GM21423 (cell line): Measurements from ENCODE around the gene CMYA5.
"Not testable (repeated sequence)": the region's sequence is repeated elsewhere in the genome, so short reads cannot be mapped to it uniquely, and the experiment has no call there.

ENCODE experiments used
- ATAC-seq: cut with Tn5 transposase; IDR thresholded peaks from one replicate; pipeline ENCODE4 v1.9.1; 2021; ENCODE audit warnings: mild to moderate bottlenecking, moderate library complexity; ENCODE audit not compliant: unreplicated experiment

CMYA5 gene

GRCh38 chr5:79702606-79703380 lies 13.2 kb downstream of the CMYA5 start:
- ATAC-seq = no peak

GRCh38 chr5:79703381-79703645 lies 13.7 kb downstream of the CMYA5 start:
- no peak for ATAC-seq

GRCh38 chr5:79704553-79704952 lies 14.9 kb downstream of the CMYA5 start:
- ATAC-seq = no peak

- ATAC-seq = no peak
Measured at GRCh38 chr5:79705632-79706031, 16.0 kb downstream of the CMYA5 start.

- ATAC-seq = not testable (repeated sequence)
Measured at GRCh38 chr5:79706317-79706716, 16.7 kb downstream of the CMYA5 start.

- ATAC-seq = no peak
Measured at GRCh38 chr5:79707535-79707934, 17.9 kb downstream of the CMYA5 start.

- ATAC-seq = no peak
Measured at GRCh38 chr5:79712741-79713140, 23.1 kb downstream of the CMYA5 start.

- no peak for ATAC-seq
Measured at GRCh38 chr5:79713727-79714126, 24.1 kb downstream of the CMYA5 start.

- no peak for ATAC-seq
Measured at GRCh38 chr5:79716839-79717238, 27.2 kb downstream of the CMYA5 start.

- ATAC-seq = no peak
Measured at GRCh38 chr5:79720096-79720495, 30.5 kb downstream of the CMYA5 start.

GRCh38 chr5:79727451-79728355 lies 38.1 kb downstream of the CMYA5 start:
- no peak for ATAC-seq

GRCh38 chr5:79728396-79728795 lies 38.8 kb downstream of the CMYA5 start:
- ATAC-seq = no peak

GRCh38 chr5:79729679-79730078 lies 40.0 kb downstream of the CMYA5 start:
- ATAC-seq = no peak

GRCh38 chr5:79730564-79730963 lies 40.9 kb downstream of the CMYA5 start:
- no peak for ATAC-seq

- ATAC-seq = no peak
Measured at GRCh38 chr5:79731775-79732174, 42.1 kb downstream of the CMYA5 start.

GRCh38 chr5:79736528-79737514 lies 47.2 kb downstream of the CMYA5 start:
- no peak for ATAC-seq

- no peak for ATAC-seq
Measured at GRCh38 chr5:79738349-79738748, 48.7 kb downstream of the CMYA5 start.

- no peak for ATAC-seq
Measured at GRCh38 chr5:79742549-79743136, 53.0 kb downstream of the CMYA5 start.

GRCh38 chr5:79743846-79744605 lies 54.4 kb downstream of the CMYA5 start:
- no peak for ATAC-seq

- no peak for ATAC-seq
Measured at GRCh38 chr5:79745255-79745654, 55.6 kb downstream of the CMYA5 start.
